Breast epithelium (tissue), 4 donors: ENCODE results near the gene CCL7. TPM values are rescaled to one million over a fixed set of nuclear protein-coding genes. Genes with fewer than 3 reads are reported as not detected.

Experiments used
- DNase-seq, 2 donors: peaks; one replicate each; pipeline ENCODE4 v3.0.0-alpha.2; 2019; ENCODE audit warnings: low spot score in 2 of 2
- H3K27ac ChIP-seq, 2 donors: fragments of 200-600 bp; sonication (generic) in 1 of 2; one replicate each; pipeline ENCODE4 v1.5.1; 2016 to 2019; ENCODE audit warnings: mild to moderate bottlenecking in 1 of 2
- H3K27me3 ChIP-seq, 2 donors: fragments of 200-600 bp; sonication (generic) in 1 of 2; one replicate each; pipeline versions ENCODE4 v1.5.1 to v1.6.0; 2017 to 2019; ENCODE audit warnings: control low read depth in 1 of 2, mild to moderate bottlenecking in 1 of 2
- H3K36me3 ChIP-seq: fragments of 200-600 bp; one replicate; pipeline ENCODE4 v1.5.1; 2019
- H3K4me1 ChIP-seq, 2 donors: fragments of 200-600 bp; sonication (generic); one replicate each; pipeline ENCODE4 v1.5.1; 2016 to 2019; ENCODE audit warnings: control low read depth in 1 of 2
- H3K4me3 ChIP-seq, 3 donors: fragments of 200-600 bp; sonication (generic); 1 replicate in 2 of 3; 2 replicates in 1 of 3; pipeline ENCODE4 v1.5.1; 2016 to 2019; ENCODE audit warnings: mild to moderate bottlenecking in 3 of 3, moderate library complexity in 2 of 3
- H3K9me3 ChIP-seq, 2 donors: fragments of 200-600 bp; sonication (generic) in 1 of 2; one replicate each; pipeline ENCODE4 v1.5.1; 2016 to 2019; ENCODE audit warnings: control low read depth in 1 of 2
- POLR2A ChIP-seq: fragments of 450-650 bp; IDR thresholded peaks from one replicate; pipeline ENCODE4 v1.6.1; 2016; ENCODE audit warnings: antibody characterized with exemption, mild to moderate bottlenecking, moderate library complexity
- POLR2AphosphoS5 ChIP-seq, 3 donors: sonication (generic); formaldehyde crosslinking; IDR thresholded peaks; one replicate each; pipeline ENCODE4 v1.6.1; 2017; ENCODE audit warnings: antibody characterized with exemption in 3 of 3
- intact Hi-C: fragments of 100-400 bp; cut with DNase I; formaldehyde crosslinking; loops from one replicate; pipeline ENCODE4 v1.15.1; 2023; ENCODE audit warnings: low total_unique reads
- total RNA-seq, 3 donors: library from RNA; depleted of rRNA; stranded (reverse); fragments of >200 nt; gene quantifications; one replicate each; pipeline ENCODE4 v1.1.0, GENCODE V29; 2016
- TF ChIP-seq, protein P1 (sequence below), 3 donors: fragments of 450-650 bp; IDR thresholded peaks; one replicate each; pipeline ENCODE4 v1.5.1; 2016 to 2017; ENCODE audit warnings: antibody characterized with exemption in 3 of 3, mild to moderate bottlenecking in 3 of 3, moderate library complexity in 3 of 3

The CCL7 gene
- total RNA-seq, 3 donors from 2014 or later = not detected

DNA sequence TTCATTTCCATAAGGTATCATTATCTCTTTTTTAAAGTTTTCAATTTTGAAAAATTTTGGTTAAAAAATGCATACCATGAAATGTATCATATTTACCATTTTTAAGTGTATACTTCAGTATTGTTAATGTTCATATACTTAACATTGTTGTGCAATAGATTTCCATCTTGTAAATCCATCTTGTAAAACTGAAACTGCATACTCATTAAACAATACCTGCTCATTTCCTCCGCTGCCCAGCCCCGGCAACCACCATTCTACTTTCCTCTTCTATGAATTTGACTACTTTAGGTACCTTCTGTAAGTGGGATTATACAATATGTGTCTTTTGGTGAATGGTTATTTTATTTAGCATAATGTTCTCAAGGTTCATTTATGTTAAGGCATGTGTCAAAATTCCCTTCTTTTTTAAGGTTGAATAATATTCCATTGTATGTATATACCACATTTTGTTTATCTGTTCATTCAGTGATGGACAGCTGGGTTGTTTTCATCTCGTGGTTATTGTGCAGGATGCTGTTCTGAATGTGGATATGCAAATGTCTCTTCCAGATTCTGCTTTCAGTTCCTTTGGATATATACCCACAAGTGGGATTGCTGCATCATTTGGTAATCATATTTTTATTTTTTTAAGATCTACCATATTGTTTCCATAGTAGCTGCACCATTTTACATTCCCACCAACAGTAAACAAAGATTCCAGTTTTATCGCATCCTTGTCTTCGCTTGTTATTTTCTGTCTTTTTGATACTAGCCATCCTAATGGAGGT is 8.3 kb upstream of the CCL7 start:
- H3K9me3 ChIP-seq = no peaks in the 10 kb centered on the region
- H3K4me3 ChIP-seq = no peak overlapping the region
- DNase-seq = no peak
- no peaks in the 10 kb centered on the region for H3K4me1 ChIP-seq
- no peaks in the 10 kb centered on the region for H3K27me3 ChIP-seq
- TF ChIP-seq POLR2A (no peak), POLR2AphosphoS5 (IDR thresholded peaks at IDR 0.05) (no peak)
- TF ChIP-seq, protein P1, sequence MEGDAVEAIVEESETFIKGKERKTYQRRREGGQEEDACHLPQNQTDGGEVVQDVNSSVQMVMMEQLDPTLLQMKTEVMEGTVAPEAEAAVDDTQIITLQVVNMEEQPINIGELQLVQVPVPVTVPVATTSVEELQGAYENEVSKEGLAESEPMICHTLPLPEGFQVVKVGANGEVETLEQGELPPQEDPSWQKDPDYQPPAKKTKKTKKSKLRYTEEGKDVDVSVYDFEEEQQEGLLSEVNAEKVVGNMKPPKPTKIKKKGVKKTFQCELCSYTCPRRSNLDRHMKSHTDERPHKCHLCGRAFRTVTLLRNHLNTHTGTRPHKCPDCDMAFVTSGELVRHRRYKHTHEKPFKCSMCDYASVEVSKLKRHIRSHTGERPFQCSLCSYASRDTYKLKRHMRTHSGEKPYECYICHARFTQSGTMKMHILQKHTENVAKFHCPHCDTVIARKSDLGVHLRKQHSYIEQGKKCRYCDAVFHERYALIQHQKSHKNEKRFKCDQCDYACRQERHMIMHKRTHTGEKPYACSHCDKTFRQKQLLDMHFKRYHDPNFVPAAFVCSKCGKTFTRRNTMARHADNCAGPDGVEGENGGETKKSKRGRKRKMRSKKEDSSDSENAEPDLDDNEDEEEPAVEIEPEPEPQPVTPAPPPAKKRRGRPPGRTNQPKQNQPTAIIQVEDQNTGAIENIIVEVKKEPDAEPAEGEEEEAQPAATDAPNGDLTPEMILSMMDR (IDR thresholded peaks at IDR 0.05) = no peak
- H3K27ac ChIP-seq = no peak overlapping the region
- no peaks in the 10 kb centered on the region for H3K36me3 ChIP-seq
- intact Hi-C loops = no loop called here

DNA sequence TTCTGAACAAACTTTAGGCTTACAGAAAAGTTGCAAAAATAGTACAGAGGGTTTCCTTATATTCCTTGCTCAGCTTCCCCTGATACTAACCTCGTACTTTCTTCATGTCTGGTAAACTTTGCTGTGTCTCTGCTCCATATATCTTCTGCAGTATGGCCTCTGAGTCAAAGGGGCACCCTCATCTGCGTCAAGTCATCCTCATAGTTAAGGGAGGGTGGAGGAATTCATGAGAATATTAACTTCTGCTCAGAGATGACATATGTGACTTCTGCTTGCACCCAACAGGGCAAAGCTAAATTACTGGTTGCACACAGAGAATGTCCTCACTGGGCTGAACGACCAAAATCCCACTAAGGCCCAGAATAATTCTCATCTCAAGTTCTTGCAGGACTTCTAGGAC is 4.3 kb upstream of the CCL7 start:
- no peak for DNase-seq

DNA sequence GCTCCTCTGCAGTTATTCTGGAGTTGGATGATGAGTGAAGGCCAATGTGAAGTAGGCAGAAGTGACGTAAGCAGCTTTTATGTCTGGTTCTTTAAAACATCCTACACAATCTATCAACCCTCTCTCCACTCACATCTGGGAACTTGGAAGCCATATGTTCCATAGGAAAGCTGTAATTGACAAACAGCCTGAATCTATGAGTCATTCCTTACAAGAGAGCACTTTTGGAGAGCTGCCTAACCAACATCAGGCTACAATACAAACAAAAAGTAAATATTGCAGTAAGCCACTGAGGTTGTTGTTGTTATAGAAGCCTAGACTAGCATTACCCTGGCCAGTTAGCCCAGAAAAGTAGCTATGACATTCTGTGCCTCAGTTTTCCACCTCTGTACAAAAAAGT is 5.9 kb downstream of the CCL7 start:
- no peaks in the 10 kb centered on the region for H3K36me3 ChIP-seq
- no peaks in the 10 kb centered on the region for H3K9me3 ChIP-seq
- H3K27me3 ChIP-seq = no peaks in the 10 kb centered on the region
- intact Hi-C loops = no loop called here
- DNase-seq = no peak
- TF ChIP-seq, protein P1 (IDR thresholded peaks at IDR 0.05) = no peak
- TF ChIP-seq POLR2AphosphoS5 (IDR thresholded peaks at IDR 0.05) (no peak), POLR2A (no peak)
- H3K4me3 ChIP-seq = no peak overlapping the region
- H3K27ac ChIP-seq = no peak overlapping the region
- H3K4me1 ChIP-seq = no peaks in the 10 kb centered on the region

More for the DNA sequence above, 4.3 kb upstream of the CCL7 start:
- intact Hi-C loops = loop anchor here (5.0 kb wide), 1 partner anchor 108 kb away; no protein-coding TSS in a partner anchor
- no peaks in the 10 kb centered on the region for H3K36me3 ChIP-seq
- H3K4me1 ChIP-seq = no peaks in the 10 kb centered on the region
- H3K4me3 ChIP-seq = no peak overlapping the region
- no peak overlapping the region for H3K27ac ChIP-seq
- TF ChIP-seq POLR2A (no peak), POLR2AphosphoS5 (IDR thresholded peaks at IDR 0.05) (no peak)
- TF ChIP-seq, protein P1 (IDR thresholded peaks at IDR 0.05) = no peak
- no peaks in the 10 kb centered on the region for H3K9me3 ChIP-seq
- no peaks in the 10 kb centered on the region for H3K27me3 ChIP-seq

DNA sequence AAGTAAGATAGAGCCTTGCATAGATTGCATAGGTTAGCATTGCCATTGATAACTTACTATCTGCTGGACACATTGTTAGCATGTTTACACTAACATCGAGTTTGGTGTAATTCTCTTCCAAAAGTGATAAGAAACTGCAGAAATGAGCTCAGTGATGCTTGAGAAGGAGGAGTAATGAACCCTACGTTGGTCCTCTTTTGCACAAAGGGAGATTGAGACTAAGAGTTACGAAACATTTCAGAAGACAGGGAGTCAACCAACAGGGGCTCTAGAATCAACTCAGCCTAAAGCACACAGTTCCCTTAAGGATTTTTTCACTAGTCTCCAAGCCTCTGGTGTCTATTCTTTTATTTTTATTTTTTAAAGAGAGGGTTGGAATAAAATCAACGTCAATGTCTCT is 6.8 kb downstream of the CCL7 start:
- no peak for DNase-seq
- intact Hi-C loops = no loop called here
- Histone ChIP-seq H3K4me1 (no peaks in the 10 kb centered on the region), H3K36me3 (no peaks in the 10 kb centered on the region), H3K27me3 (no peaks in the 10 kb centered on the region), H3K9me3 (no peaks in the 10 kb centered on the region), H3K27ac (no peak overlapping the region), H3K4me3 (no peak overlapping the region)
- TF ChIP-seq, protein P1 (IDR thresholded peaks at IDR 0.05) = no peak
- TF ChIP-seq POLR2AphosphoS5 (IDR thresholded peaks at IDR 0.05) (no peak), POLR2A (no peak)

DNA sequence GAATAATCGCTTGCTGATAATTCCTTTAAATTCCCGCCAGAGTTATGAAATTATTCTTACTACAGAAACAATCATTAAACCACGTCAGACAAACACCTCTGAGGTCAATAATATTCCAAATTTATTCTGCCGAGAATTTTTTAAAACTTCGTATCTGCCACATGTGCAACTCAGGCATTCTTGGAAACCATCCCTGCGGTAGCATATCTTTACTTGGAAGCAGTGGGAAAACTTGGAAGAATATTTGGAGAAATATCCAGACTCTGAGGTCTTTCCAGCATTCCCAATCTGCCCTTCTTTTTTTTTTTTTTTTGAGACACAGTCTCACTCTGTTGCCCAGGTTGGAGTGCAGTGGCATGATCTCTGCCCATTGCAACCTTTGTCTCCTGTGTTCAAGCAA is 13.6 kb downstream of the CCL7 start:
- H3K4me1 ChIP-seq = no peaks in the 10 kb centered on the region
- DNase-seq = no peak
- intact Hi-C loops = no loop called here
- H3K4me3 ChIP-seq = no peak overlapping the region
- H3K9me3 ChIP-seq = no peaks in the 10 kb centered on the region
- TF ChIP-seq POLR2A = no peak
- TF ChIP-seq, protein P1 (IDR thresholded peaks at IDR 0.05) = no peak
- TF ChIP-seq POLR2AphosphoS5 (IDR thresholded peaks at IDR 0.05) = no peak
- H3K36me3 ChIP-seq = no peaks in the 10 kb centered on the region
- H3K27ac ChIP-seq = no peak overlapping the region
- no peaks in the 10 kb centered on the region for H3K27me3 ChIP-seq
